Fibroblast of the aortic adventitia (primary cell): ENCODE data around the gene TNS3. TPM values are rescaled to one million over a fixed set of nuclear protein-coding genes. Genes with fewer than 3 reads are reported as not detected.
A peak's percentile ranks its signal among the peaks of the same experiment; 100 is the strongest.

Experiments used
- DNase-seq: peaks from one replicate; pipeline ENCODE4 v3.0.0-alpha.2; 2010; ENCODE audit warnings: low read depth
- H3K4me3 ChIP-seq: 2 replicates; pipeline ENCODE4 v1.5.1; 2011; ENCODE audit warnings: low read depth, mild to moderate bottlenecking, control low read depth, low read length, moderate library complexity
- total RNA-seq: library from RNA; depleted of rRNA; stranded (reverse); fragments of >200 nt; gene quantifications from 2 replicates; pipeline ENCODE4 v1.2.3, GENCODE V29; 2012; ENCODE audit warnings: low replicate concordance
- TF ChIP-seq, protein P1 (sequence below): IDR thresholded peaks from 2 replicates; pipeline ENCODE4 v1.5.1; 2011; ENCODE audit warnings: mild to moderate bottlenecking, low read length, control low read depth, inconsistent platforms; ENCODE audit not compliant: insufficient read depth

TNS3 gene
- total RNA-seq, 1 donor: 28.3 TPM

GRCh38 chr7:47428768-47429472, 153.0 kb downstream of the TNS3 start:
- no peak overlapping the region for H3K4me3 ChIP-seq
- TF ChIP-seq, protein P1, sequence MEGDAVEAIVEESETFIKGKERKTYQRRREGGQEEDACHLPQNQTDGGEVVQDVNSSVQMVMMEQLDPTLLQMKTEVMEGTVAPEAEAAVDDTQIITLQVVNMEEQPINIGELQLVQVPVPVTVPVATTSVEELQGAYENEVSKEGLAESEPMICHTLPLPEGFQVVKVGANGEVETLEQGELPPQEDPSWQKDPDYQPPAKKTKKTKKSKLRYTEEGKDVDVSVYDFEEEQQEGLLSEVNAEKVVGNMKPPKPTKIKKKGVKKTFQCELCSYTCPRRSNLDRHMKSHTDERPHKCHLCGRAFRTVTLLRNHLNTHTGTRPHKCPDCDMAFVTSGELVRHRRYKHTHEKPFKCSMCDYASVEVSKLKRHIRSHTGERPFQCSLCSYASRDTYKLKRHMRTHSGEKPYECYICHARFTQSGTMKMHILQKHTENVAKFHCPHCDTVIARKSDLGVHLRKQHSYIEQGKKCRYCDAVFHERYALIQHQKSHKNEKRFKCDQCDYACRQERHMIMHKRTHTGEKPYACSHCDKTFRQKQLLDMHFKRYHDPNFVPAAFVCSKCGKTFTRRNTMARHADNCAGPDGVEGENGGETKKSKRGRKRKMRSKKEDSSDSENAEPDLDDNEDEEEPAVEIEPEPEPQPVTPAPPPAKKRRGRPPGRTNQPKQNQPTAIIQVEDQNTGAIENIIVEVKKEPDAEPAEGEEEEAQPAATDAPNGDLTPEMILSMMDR: no peak
- no peak for DNase-seq

- DNase-seq: no peak
- no peak overlapping the region for H3K4me3 ChIP-seq
- TF ChIP-seq, protein P1: no peak
Measured at GRCh38 chr7:47428052-47428767, 153.7 kb downstream of the TNS3 start.

DNA sequence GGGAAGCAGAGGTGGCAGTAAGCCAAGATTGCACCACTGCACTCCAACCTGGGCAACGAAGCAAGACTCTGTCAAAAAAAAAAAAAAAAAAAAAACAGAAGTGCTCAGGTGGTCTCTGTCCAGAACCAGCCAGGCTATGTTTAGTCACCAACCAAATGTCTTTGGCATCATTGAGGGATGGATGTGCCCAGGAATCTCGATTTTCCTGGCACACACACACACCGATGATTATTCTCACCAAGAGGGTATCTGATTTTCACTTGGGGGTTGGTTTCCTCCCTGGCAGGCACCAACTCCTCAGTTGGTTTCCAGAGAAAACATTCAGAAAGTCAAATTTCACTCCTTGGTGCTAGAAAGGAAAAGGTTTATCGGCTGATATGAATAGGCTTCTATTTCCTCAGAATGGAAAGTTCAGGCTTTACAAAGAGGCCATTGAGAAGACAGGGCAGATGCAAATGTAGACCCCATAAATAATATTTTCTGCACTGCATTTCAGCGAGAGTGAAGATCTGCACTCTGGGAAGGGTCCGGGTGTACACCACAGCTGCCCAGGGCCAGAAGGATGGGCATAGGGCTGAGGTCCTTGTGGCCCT, 154.8 kb downstream of the TNS3 start:
- no peak overlapping the region for H3K4me3 ChIP-seq
- DNase-seq: no peak
- TF ChIP-seq, protein P1: no peak

- TF ChIP-seq, protein P1: no peak
- no peak for DNase-seq
- no peak overlapping the region for H3K4me3 ChIP-seq
Measured at GRCh38 chr7:47424523-47424922, 157.4 kb downstream of the TNS3 start.

GRCh38 chr7:47423196-47423595, 158.7 kb downstream of the TNS3 start:
- no peak overlapping the region for H3K4me3 ChIP-seq
- no peak for DNase-seq
- TF ChIP-seq, protein P1: no peak

- DNase-seq: peak; percentile 62
- H3K4me3 ChIP-seq: no peak overlapping the region
- TF ChIP-seq, protein P1: no peak
Measured at GRCh38 chr7:47422611-47423010, 159.3 kb downstream of the TNS3 start.
